Measurements from ENCODE around the gene FSIP1.
A peak's percentile ranks its signal among the peaks of the same experiment; 100 is the strongest.

FSIP1 gene

DNA sequence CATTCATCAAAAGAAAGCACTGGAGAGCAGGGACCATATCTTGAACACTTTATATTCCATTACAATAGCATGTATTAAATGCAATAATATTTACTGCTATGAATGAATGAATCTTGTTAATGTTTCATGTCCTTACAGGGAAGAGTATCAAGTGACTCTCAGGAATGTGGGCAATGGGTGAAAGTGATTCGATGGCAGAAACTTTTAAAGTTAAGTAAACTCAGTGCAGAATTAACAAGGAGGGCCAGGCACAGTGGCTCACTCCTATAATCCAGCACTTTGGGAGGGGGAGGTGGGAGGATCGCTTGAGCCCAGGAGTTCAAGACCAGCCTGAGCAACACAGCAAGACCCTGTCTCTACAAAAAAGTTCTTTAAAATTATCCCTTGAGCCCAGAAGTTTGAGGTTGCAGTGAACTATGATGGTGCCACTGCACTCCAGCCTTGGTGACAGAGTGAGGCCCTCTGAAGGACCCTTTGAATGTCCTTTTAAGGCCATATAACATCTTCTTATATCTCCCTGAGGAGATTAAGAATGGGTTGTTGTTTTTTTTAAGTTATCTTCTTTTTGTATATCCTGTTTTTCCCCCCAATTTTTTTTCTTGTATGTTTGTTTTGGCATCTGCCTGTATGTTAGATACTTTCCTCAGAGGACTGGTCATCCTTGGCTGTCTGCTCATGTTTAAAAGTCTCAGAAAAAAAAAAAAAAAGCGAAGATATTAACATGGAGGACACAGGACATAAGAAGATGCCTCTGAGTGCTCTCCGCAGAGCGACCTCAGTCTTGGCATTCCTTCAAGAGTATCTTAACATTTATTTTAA is 9.6 kb upstream of the FSIP1 start:
- no peak for DNase-seq (ENCODE audit: low spot score)

DNA sequence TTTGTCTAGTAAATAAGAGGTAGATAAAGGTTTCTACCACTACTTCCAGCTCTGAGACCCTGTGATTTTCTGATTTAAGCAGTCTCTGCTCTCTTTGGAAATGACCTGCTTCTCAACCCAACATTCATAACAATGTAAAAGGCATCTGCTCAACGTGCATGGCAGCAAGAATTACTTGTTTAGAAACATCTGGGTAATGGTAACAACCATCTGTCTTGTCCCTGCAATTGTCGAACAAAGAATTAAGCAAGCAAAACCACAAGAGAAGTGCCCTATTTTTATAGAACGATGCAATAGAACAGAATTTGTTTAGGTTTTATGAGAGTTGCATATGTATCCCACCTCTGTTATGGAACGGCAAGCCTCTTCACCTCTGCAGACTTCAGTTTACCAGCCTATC is 7.1 kb upstream of the FSIP1 start:
- no peak for DNase-seq (ENCODE audit: low spot score)

DNA sequence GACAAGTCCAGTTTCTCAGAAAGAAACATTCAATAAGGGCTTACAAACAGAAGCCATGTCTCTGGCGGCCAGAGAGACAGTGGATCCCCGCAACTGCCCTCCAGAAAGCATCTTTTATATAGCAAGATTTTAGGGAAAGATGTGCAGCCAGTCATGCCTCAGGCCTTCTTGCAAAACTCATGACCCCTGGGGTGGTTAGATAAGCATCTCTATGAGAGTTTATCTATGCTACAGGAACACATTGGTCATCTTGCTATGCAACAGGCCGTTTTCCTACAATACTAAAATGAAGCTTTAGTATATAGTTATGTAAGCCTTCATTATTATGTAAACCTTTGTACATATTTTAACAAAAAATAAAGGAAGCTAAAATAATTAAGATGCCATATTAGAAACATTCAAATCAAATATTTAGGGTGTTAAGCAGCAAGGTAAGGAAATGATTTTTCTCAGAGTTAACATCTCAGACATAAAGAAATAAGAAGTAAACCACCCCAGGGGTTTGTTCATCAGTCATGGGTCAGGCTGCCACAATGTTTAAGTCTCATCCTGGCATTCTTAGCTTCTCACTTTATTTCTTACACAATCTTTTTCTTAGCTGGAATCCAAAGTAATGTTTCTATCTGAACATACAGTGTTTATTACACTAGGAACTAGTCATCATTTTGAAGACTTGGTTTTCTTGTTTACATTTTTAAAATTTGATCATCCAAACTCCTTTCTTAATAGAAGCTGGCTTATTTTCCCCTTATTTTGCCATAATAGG is 6.3 kb upstream of the FSIP1 start:
- DNase-seq (ENCODE audit: low spot score), result no peak

DNA sequence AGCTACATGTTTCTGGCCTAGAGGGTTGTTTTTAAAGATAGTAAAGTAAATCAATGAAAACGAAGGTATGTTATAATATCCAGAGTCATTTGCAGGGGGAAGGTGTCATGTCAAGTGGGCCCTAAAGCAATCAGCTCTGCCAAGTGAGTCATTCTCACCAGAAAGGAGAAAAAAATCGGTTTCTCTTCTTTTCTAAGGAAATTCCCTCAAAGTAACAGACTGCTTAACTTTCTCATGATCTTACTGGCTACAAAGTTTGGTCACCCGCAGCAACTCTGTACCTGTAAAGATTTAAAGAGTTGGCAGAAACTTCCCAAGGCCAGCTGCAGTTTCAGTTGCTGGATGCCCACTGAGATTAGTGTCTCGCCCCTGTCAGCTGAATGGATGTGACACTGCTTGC is 5.5 kb upstream of the FSIP1 start:
- DNase-seq (ENCODE audit: low spot score), result peak; percentile 55

DNA sequence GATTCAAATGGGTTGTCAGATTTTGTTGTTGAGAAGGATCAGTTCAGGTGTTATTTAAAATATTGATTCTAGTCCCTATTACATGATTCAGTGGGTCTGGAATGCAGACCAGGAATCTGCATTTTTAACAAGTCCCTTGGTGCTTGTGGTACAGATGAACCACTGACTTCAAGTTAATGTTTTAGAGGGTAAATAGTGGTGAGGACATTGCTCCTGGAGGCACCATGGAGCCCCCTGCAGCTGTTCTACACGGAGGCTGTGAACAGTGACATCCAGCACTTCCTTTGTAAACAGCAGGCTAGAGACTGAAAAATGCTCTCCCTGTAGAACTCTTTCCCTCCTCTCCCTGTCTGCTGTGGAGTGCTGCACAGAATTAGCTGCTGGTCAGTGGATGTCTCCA is 4.8 kb upstream of the FSIP1 start:
- no peak for DNase-seq (ENCODE audit: low spot score)

DNA sequence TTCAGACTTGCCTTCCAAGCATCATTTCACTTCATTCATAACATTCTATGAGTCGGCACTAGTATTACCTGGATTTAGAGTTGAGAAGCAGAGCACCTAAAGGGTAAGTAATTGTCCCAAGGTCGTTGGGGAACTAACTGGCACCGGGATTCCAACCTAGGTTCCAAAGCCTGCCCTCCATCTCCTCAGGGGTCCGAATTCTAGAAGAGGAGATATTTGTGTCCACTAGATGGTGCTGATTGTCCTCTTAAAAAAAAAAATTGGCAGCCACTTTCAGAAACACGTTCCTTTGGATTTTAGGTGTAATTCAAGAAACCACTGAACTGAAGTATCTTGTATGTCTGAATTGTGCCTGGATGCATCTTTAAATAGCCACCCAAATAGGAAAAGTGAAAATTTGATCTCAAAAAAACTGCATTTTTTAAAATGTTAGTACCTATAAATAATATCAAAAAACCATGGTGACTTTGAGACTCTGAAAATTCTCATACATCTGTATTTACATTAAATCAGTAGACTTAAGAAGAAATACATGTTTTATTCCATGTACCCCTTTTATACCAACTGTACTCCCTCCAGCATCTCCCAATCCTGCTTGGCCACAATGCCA is 3.9 kb upstream of the FSIP1 start:
- DNase-seq (ENCODE audit: low spot score), result peak; percentile 44

DNA sequence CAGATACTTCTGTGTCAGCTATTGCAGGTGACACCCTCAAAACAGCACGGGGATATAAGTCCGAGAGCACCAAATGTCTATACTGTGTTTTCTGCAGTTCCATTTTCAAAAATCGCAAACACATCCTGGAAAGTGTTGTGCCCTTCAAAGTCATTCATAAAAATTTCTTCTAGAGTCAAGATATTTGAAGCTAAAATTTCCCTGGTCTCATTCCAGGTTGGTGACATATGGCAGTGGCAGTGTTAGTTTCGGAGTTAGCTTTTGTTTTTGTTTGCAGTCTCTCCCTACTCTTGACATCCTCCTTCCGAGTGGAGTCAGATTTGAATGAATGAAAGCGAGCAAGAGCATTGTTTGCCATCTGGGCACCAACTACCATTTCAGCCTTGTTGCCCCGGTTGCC is 3.2 kb upstream of the FSIP1 start:
- no peak for DNase-seq (ENCODE audit: low spot score)

DNA sequence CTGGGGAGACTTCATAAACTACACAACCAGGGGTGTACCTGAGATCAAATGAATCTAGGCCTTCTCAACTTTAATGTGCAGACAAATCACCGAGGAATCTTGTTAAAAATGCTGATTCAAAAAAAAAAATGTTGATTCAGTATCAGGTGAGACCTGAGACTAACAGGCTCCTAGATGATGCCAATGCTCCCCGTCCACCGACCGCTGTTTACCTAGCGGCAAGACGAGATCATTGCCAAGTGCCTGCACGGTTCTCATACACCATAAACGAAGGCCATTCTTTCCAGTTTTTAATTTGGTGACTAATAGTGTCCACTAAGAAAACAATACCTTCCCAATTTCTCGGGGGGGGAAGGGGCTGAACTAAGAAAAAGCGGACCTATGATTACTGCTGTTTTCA is 2.5 kb upstream of the FSIP1 start:
- DNase-seq (ENCODE audit: low spot score), result no peak

DNA sequence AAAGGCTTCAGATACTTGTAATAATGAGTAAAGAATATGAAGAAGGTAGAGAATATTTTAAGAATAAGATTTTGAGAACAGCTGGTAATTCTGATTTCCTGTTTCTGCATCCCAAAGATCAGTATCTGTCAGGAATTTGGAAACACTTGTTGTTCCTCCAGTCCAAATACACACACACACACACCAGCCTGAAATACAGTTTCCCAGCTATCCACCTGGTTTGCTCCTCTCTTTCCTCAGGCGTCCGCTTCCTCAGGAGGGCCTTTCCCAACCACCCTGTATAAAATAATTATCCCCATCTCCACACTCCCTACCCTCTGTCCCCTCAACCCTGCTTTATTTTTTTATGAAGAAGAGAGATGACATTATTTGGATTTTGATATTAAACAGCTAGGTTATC is 2.0 kb upstream of the FSIP1 start:
- DNase-seq (ENCODE audit: low spot score), result no peak

DNA sequence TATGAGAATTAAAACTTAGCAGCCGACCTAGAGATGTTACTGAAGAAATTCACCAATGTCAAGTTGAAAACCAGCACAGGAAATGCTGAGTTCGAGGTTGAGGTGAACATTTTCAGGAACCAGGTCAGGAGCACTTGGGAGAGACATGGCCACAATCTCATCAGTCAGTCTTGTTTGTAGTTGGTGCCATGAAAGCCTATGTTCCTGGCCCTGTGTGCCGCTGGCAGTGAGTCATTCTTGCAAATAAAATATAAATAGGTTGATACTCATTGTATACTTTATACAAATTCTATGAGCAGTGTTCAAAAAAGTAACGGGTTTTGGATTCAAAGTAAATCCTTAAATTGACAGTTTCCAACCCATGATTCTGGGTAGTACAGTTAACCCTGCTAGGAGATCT is 1.5 kb upstream of the FSIP1 start:
- no peak for DNase-seq (ENCODE audit: low spot score)

DNA sequence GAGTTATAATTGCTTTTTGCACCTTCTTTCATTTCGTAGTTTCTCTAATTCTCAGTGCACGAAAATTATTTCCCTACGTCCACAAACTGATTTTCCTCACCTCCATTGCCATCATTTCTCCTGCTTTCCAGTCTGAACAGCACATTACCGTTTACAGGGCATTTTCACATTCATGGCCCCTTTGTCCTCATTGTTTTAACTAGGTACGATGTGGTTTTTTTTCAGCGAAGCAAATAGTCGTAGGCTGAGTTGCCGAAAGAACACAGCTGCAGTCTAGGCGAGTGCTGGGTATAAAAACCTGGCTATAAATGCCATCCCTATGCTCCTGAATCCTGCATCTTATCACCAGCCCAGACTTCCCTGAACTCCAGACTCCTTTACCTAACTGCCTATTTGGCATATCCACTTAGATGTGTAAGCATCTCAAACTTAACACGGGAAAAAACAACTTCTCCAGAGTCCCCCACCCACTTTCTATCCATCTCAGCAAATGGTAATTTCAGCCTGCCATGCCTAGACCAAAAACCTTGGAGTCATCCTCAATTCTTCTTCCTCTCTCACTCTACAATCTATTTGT is 691 bp upstream of the FSIP1 start:
- DNase-seq (ENCODE audit: low spot score), result no peak

DNA sequence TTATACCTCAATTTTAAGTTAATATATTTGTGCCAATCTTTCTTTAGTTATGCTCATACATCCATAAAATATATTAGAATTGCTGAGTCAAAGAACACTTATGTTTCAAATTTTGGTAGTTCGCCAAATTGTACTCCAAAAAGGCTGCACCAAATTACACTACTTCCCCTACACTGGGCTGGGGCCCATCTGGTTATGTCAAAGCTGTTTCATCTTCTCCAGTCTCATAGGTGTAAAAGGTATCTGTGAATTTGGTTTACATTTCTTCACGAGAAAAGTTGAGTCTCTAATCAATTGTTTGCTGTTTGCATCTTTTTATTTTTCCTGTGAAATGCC is 706 bp downstream of the FSIP1 start:
- DNase-seq (ENCODE audit: low spot score), result no peak

DNA sequence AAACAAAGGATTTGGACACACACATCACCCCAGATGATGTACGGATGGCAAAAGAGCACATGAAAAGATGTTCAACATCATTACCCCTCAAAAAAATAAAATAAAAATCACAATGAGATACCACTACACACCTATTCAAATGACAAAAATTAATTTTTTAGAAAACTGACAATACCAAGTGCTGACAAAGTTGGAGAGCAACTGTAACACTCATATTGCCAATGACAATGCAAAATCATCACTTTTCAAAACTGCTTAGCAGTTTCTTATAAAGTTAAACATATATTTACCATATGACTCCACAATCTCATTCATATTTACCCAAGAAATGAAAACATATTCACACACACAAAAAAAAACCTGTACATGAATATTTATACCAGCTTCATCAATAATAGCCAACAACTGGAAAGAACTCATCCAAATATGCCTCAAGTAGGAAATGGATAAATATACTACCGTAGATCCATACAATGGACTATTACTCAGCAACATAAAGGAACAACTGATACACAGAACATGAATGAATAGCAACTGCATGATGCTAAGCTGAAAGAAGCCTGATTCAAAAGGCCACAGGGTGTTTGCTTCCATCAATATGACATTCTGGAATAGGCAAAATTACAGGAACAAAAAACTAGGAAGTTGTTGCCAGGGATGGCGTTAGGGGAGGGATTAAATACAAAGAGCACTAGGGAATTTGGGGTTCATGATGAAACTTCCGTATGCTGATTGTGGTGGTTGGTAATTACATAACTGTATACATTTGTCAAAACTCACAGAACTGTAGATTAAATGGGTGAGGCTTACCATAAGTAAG is 1.3 kb downstream of the FSIP1 start:
- no peak for DNase-seq (ENCODE audit: low spot score)

DNA sequence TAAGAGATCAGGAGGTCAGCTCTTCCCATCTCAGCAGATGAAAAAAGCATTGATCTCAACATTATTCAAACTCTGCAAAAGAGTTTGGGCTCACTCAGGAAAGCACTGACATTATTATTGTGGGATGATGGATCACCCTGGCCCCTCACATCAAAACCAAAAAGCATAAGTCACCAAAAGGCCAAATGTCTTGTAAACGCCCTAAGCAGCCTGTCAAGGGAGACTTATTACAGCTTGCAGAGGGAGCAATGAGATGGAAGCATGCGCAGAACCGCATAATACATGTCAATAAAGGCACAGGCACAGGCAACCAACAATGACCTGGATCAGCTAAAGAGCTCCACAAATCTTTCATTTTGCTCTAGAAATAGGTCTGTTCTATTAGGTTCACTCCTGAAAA is 4.6 kb downstream of the FSIP1 start:
- DNase-seq (ENCODE audit: low spot score), result no peak

DNA sequence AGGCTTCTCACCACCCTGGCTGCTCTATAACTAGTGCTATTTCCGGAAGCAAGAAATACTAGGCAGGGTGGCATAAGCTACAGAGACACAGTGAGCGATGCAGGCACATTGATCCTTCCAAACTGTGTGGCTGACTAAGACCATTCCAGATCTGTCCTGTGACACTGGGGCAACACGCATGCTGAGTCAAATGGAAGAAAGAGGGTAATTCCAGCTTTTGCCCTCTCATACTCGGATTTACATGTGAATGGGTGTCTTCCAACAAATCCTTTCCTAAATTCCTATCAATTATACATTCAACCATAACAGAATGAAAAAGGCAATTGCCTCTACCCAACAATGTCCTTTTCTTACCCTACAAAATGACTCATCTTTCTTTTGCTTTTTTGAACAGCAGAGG is 5.1 kb downstream of the FSIP1 start:
- DNase-seq (ENCODE audit: low spot score), result no peak

DNA sequence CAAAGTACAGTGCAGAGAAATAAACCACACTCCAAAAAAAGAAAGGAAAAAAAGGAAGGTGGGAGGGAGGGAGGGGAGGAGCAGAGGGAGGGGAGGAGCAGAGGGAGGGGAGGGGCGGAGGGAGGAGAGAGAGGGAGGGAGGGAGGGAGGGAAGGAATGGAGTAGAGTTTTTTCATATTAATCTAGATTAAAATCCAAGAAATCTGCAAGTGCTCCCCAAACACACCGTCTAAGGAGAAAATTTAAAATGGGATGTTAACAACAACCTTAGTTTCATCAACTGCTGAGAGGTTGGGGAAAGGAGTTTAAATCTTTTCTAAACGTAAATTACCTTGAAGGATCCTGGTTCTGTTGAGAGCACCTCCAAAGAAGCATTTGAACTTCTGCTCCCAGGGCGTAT is 6.6 kb downstream of the FSIP1 start:
- DNase-seq (ENCODE audit: low spot score), result no peak

DNA sequence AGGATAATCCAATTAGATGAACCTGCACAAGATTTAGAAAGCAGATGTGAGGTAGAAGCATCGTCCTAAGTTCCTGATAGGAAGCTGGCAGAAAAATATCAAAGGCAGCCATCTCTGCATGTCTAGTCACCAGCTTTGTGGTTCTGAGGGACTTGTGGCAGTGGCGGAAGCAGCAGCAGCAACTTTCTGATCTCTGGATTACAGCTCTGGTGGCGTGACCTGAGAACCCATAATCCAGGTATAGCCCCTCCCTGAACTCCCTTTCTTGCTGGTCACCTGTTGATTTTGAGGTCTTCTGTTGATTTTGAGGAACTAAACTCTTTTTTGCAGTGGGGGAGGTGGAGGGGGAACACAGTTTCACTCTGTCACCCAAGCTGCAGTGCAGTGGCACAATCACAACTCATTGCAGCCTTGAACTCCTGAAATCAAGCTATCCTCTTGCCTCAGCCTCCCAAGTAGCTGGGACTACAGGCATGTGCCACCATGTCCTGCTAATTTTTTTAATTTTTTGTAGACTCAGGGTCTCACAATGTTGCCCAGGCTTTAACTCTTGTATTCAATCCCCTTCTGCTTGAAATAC is 7.9 kb downstream of the FSIP1 start:
- DNase-seq (ENCODE audit: low spot score), result peak; percentile 45

DNA sequence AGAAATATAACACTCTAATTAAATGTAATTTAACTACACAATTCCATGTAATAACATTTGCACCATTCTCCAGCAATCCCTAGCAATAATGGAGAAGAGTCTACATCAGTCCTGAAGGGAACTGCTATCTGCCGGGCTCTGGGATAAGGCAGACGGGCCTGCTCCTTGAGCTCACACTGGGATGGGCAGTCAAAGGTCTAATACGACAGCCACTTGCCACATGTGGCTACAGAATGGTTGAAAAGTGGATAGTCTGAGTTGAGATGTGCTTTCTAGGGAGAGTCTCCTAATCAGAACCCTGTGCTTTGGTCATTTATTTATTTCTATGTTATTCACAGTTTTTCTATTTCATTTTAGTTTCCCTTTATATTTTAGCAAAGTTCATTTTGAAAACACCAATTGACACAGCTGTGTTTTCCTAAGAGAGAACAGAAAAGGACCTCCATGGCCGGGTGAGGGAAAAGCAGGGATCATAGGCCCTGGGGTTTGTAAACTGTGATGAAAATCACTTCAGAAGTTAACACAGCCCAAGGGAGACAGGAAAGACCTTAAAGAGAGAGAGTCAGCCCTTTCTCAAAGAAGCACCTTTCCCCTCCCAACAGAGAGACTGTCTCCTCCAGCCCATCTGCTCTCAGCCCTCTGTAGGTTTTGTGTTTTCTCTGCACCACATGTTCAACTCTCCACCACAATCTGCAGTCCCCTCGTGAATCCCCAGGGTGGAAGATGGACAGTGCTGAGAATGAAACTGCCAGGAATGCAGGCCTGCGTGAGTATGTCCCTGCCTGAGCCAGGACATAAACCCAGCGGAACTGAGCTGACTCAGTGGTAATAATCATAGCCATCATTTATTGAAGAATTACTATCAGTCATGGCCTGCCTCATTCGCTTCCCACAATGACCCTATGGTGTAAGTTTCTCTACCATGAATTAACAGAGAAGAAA is 11.6 kb downstream of the FSIP1 start:
- DNase-seq (ENCODE audit: low spot score), result no peak

DNA sequence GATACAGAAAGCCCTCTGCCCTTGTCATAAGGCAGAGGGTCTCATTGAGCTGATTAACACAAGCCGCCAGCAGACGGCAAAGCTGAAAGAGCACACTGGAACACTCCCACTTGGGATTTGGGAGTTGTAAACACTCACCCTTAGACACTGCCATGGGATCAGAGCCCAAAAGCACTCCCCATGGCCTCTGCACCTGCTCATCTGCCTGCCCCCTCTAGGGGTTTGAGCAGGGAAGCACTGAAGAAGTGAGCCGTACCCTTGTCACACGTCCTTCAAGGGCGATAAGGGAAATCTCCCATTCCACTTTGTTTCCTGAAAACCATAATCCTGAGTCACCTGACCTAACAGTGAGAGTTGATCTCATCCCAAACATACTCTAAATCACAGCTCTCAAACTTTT is 14.7 kb downstream of the FSIP1 start:
- no peak for DNase-seq (ENCODE audit: low spot score)

DNA sequence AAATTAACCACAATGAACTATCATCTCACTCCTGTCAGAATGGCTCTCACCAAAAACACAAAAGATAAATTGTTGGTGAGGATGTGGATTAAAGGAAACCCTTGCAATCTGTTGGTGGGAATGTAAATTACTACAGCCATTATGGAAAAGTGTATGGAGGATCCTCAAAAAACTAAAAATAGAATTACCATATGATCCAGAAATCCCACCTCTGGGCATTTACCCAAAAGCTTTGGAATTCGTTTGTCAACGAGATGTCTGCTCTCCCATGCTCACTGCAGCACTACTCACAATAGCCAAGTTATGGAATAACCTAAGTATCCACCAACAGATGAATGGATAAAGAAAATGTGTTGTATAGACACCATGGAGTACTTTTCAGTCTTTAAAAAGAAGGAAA is 21.6 kb downstream of the FSIP1 start:
- no peak for DNase-seq (ENCODE audit: low spot score)
